A204.1 (cell line): ENCODE measurements around the gene C1orf174.

Experiments
- FAIRE-seq: peaks from 2 replicates; lab custom pipeline; 2012; peaks lifted over from hg19 to GRCh38; lab: Jason Lieb, UNC

C1orf174 gene

GRCh38 chr1:3900150-3900968 lies at the start of gene C1orf174:
TSS of gene C1orf174 (minus strand) at chr1:3900272. CDS start at chr1:3900186, 86 bp downstream.
- peak; percentile 97 for FAIRE-seq

DNA sequence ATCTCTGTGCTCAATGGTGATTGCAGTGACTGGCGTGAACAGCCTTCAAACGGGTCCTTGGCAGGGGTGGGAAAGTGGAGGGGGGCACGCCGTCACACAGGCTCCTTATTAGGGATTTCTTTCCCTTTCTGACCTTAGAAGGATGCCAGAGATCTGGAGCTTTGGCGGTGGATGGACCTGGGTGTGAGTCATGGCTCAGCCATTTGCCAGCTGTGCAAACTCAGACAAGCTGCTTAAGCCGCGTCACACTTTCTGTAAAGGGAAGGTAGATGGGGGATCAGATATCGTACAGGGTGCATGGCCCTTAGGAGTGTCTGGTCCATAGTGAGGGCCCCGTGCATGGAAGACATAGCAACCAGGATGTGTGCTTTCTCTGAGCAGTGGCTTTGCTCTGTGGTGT lies 48.3 kb upstream of the C1orf174 start:
- no peak for FAIRE-seq

GRCh38 chr1:3945916-3946840 lies 46.1 kb upstream of the C1orf174 start:
- FAIRE-seq = no peak

GRCh38 chr1:3945222-3945621 lies 45.1 kb upstream of the C1orf174 start:
- no peak for FAIRE-seq

DNA sequence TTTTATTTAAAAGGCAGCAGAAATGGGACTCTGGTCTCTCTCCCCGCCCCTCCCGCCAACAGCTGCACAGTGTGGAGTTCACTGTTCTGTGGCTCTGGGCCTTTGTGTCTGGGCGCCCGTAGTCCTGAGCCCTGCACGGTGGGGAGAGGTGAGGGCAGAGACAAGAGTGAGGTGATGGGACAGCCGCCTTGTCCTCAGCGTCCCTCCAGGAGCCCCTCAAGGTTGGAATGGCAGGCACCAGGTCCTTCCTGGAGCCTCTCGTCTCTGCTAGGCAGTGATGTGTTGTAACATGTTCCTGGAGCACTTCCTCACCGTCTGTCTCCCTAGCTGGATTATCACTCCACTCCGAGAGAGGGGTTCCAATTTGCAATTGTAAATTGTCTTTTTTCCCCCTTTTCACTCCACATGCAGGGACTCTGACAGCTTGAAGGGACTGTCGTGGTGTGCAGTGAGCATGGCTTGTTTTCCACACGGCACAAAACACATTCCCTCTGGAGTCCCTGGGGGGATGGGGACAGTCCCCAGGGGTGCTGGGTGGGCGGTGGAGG lies 44.6 kb upstream of the C1orf174 start:
- no peak for FAIRE-seq

DNA sequence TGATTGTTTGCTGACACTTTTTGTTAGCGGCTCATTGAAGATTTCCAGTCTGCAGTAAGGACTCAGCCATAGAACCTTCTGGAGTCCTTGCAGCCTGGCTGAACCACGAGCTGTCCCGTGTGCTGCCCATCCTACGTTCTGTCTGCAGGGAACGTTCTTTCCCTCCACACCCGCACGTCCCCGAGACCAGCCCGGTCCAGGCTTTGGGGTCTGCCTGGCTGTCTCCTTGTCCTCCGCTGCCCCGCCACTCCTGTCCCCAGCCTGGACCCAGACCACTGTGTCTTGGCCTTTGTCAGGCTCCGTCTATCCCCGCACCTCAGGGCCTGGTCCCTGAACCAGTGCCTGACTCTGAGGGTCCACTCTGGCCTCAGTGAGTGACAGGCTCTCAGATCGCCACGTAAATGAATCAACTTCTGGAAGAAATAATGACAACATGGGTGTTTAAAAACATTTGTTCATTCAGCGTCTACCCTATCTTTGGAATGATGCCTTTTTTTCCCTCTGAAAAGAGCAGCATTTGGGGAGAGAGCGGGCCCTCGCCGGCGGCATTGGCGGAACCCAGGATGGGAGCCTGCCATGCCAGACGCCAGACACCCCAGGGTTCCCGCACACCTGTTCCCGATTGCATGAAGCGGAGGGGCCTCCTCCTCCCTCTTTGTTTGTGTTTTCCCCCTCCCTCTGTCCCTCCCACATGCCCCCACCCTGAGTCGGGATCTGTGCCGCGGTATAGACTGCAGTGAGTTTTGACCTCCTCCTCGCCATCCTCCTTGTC lies 43.9 kb upstream of the C1orf174 start:
- FAIRE-seq = no peak

DNA sequence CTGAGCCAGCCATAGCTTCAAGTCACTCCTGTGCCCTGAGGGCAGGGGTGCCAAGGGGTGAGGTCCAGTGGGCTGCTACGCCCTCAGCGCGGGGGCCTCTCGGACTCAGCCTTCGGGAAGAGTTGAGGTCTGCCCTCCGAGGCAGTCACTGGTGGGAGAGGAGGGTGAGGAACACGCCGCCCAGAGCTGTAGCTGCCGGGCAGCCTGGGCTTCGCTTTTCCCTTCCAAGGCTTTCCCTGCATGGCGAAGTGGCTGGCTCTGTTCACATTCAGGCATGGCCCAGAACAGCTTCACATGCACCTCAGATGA lies 43.0 kb upstream of the C1orf174 start:
- FAIRE-seq = no peak

- FAIRE-seq = no peak
Measured at GRCh38 chr1:3942416-3943122, 42.5 kb upstream of the C1orf174 start.

GRCh38 chr1:3940754-3941345 lies 40.8 kb upstream of the C1orf174 start:
- no peak for FAIRE-seq

DNA sequence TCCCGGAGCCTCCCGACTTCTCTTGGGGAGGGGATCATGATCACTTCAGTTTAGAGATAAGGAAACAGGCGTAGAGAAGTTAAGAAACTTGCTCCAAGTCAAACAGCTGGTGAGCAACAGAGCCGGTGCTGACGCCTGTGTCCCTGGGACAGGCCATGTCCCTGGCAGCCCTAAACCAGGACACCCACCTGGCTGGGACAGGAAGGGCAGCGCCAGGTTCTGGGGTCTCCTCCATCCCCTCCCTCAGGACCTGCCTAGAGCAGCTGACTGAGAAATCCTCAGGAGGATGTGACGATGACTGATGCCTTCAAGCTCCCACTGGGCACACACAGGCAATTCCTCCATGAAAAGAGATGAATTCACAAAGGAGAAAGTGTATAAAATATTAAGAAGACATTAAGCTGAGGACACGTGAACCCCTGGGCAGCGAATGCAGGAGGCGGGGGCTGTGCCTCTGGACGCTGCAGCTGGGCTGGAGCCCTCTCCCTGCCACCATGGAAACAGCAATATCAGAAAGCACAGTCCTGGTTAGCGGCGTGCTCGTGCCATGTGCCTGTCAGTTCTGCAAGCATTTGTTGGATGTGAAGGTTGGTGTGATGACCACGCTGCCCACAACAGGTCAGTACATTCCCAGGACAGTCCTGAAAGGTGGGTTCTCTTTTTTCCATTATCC lies 40.1 kb upstream of the C1orf174 start:
- no peak for FAIRE-seq

DNA sequence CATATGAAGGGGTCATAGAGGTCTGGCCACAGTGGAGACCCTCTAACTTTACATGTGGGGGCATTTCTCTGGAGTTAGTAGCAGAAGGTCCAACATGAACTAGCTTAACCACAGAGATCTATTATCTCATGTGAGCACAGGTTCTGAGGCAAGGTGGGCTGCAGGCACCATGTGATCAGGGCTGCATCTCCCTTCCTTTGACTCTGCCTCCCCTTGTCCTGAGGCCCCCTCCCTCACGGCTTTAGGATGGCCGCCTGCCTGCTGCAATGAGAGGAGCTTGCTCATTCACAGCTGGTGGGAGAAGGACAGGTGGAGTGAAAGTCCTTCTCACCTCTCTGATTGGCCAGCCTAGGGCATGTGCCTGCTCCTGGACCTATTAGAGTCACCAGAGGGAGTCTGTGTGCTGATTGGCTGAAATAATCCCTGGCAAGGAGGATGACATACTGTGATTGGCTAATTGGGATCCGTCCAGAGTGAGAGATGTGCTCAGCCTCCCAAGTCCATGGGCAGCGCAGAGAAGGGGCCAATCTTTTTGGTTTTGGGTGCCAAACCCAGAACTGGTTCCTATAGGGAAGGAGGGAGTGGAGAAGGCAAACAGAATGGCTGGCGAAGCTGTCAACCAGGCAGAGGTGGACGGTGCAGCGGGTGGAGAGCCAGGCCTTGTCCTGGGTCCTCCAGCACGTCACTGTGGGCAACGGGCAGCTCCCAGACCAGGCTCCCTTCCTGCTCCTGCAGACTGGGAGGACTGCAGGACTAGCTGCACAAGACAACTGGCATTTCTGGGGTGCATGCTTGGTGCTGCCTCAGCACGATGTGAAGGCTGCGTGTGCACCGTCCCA lies 39.4 kb upstream of the C1orf174 start:
- FAIRE-seq = no peak

DNA sequence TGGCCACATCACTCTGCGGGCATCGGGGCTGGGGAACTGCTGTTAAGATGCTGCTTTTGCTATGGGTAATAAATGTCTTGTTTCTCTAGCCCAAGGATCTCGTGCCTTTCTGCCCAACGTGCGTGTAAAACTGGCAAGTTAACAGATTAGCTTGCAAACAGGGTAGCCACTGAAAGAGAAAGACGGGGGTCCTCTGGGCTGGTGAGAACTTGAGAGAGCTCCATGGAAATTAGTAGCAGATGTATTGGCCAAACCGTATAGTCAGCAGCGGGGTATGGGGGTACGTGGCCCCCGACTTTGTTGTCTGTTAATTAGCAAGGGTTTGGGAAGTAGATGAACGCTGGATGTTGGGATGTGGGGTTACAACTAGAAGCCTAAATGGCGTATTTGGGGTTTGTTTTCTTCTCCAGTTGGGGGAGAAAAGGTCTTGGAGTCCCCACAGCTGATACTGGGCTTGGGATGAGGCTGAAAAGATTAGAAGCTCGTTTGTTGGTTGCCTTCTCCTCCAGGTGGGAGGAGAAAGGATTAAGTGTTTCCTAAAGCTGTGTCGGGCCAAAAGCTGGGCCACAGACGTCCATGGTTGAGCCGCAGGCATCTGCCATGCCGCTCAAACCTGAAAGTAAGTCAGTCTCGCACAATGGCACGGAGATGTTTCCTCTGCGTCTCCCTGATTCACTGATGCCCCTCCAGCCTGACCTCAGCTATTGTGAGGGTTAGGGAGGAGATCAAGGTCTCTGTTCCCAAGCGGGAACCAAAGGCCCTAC lies 32.3 kb upstream of the C1orf174 start:
- FAIRE-seq = no peak

DNA sequence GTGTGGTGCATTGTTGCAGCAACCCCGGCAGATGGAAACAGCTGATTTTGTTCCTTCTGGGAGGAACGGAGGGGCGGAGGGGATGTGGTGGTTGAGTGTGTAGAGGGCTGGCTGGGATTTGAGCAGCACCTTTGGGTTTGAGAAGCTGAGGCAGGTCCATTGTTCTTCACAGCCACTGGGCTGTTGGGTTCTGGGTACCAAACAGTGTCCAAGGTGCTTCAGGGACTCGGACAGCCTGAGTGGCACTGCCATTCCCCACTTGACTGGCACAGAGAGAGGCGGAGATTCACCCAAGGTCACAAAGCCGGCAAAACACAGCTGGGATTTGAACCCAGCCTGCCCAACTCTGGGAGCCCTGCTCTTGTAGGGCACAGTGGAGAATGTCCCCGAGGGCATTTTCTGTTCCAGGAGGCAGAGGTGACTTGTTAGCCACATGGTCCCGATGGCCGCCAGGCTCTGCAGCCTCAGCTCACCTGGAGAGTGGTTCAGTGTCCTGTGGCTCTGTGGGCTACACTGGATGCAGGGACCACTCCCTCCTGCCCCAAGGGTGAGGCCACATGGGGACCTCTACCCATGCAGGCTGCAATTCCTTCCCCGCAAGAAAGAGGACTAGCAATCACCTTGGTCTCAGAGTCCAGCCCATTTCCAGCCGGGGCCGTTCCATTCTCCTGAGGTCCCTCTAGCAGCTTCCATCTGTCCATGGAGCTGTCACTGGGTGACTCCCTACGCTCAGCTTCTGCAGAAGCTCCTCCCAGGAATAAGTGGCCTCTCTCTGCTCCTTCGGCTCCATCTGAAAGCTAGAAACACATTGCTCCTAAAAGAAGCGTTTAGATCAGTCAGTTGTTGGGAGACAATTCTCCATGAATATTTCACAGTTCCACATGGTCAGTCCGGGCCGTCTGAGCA lies 31.2 kb upstream of the C1orf174 start:
- FAIRE-seq = no peak

DNA sequence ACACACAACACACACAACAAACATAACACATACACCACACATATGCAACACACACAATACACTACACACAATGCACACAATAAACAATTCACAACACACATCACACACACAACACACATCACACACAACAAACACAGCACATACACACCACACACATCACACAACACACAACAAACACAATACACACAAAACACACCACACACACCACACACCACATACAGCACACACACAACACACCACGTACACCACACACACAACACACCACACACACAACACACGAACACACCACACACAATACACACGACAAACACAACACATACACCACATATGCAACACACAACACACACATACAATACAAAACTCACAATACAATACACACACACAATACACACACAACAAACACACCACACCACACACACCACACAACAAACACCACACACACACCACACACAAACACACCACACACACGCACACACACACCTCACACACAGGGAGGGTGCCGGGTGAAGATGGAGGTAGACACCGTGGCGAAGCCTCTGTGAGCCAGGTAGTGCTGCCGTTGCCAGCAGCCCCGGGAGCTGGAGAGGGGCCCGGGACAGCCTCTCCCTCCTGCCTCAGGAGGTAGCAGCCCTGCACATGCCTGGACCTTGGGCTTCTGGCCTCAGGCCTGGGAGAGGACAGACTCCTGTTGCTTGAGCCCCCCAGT lies 30.4 kb upstream of the C1orf174 start:
- FAIRE-seq = no peak

- no peak for FAIRE-seq
Measured at GRCh38 chr1:3929126-3929525, 29.1 kb upstream of the C1orf174 start.

DNA sequence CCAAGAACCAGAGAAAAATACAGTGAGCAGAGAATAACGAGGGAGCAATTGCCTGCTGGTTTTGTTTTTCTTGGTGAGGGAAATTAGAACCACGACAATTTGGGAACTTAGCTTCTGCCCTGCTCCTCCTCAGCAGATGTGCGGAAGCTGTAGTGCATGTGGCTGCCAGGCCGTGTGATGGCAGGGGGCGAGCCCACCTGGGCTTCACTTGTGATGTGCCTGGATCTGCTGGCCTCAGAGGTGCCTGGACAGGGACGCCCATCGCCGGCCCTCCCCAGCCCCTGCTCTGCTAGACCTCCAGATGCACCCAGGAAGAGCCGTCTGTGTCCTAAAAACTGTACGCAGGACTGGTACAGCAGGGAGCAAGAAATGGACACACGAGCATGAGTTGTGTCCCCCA lies 28.5 kb upstream of the C1orf174 start:
- FAIRE-seq = no peak

- FAIRE-seq = no peak
Measured at GRCh38 chr1:3926956-3927355, 26.9 kb upstream of the C1orf174 start.
